Measurements from ENCODE around the gene NPSR1.

- no peak for TF ChIP-seq FOXM1 (IDR thresholded peaks at IDR 0.05; ENCODE audit: borderline replicate concordance)
- no peak for TF ChIP-seq L3MBTL2 (conservative IDR thresholded peaks at IDR 0.05)
- TF ChIP-seq NFRKB (IDR thresholded peaks at IDR 0.05) = no peak
- TF ChIP-seq, protein P1, sequence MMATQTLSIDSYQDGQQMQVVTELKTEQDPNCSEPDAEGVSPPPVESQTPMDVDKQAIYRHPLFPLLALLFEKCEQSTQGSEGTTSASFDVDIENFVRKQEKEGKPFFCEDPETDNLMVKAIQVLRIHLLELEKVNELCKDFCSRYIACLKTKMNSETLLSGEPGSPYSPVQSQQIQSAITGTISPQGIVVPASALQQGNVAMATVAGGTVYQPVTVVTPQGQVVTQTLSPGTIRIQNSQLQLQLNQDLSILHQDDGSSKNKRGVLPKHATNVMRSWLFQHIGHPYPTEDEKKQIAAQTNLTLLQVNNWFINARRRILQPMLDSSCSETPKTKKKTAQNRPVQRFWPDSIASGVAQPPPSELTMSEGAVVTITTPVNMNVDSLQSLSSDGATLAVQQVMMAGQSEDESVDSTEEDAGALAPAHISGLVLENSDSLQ (IDR thresholded peaks at IDR 0.05) = peak; percentile 8; the same call in 1 of the 2 replicates
Observed at GRCh38 chr7:34889951-34890350, 231.9 kb downstream of the NPSR1 start.
